Lower leg skin (tissue), 4 donors: Measurements from ENCODE around the gene NCKAP5L. TPM values are rescaled to one million over a fixed set of nuclear protein-coding genes. Genes with fewer than 3 reads are reported as not detected.

ENCODE experiments used
- total RNA-seq, 4 donors: library from RNA; depleted of rRNA; stranded (reverse); fragments of >200 nt; gene quantifications; one replicate each; pipeline ENCODE4 v1.1.0, GENCODE V29; 2016

Gene NCKAP5L
- total RNA-seq, 4 donors from 2014 or later = 6.1 to 12.9 (median 9.0) TPM

Other genes starting within 250 kb of the NCKAP5L start
- gene FAM186B, start 222.8 kb downstream of the NCKAP5L start, total RNA-seq = 1 to 10 TPM in 1 of 4 donors, under 1 TPM in 3; 0.21 to 1.1 (median 0.57) TPM
- gene PRPF40B, start 204.9 kb downstream of the NCKAP5L start, total RNA-seq = 10 to 100 TPM; 15.6 to 22.2 (median 17.5) TPM
- gene FMNL3, start 121.0 kb downstream of the NCKAP5L start, total RNA-seq = 10 to 100 TPM in 1 of 4 donors, 1 to 10 TPM in 3; 4.3 to 12.5 (median 6.9) TPM
- 100 to 1,000 TPM; 238 to 407 (median 319) TPM for gene TMBIM6, start 86.9 kb downstream of the NCKAP5L start, total RNA-seq
- gene BCDIN3D, start 14.7 kb upstream of the NCKAP5L start, total RNA-seq = 1 to 10 TPM; 3.2 to 7.4 (median 6.3) TPM
- under 1 TPM in 3 of 4 donors, not detected in 1; 0.08 to 0.91 (median 0.17) TPM for gene FAIM2, start 75.5 kb upstream of the NCKAP5L start, total RNA-seq
- gene AQP2, start 122.3 kb upstream of the NCKAP5L start, total RNA-seq = under 1 TPM in 1 of 4 donors, not detected in 3; 0.36 TPM
- gene AQP5, start 133.5 kb upstream of the NCKAP5L start, total RNA-seq = 100 to 1,000 TPM in 3 of 4 donors, 10 to 100 TPM in 1; 48.4 to 332 (median 203) TPM
- gene AQP6, start 144.5 kb upstream of the NCKAP5L start, total RNA-seq = under 1 TPM in 2 of 4 donors, not detected in 2; 0.10 to 0.20 TPM
- gene RACGAP1, start 197.1 kb upstream of the NCKAP5L start, total RNA-seq = 10 to 100 TPM; 11.6 to 16.8 (median 15.9) TPM
- 1 to 10 TPM in 1 of 4 donors, under 1 TPM in 3; 0.25 to 1.4 (median 0.42) TPM for gene ASIC1, start 229.2 kb upstream of the NCKAP5L start, total RNA-seq